SK-N-SH (cell line): ENCODE measurements around the gene MINDY4.

Experiments
- CHD2 ChIP-seq: fragments of 150-350 bp; IDR thresholded peaks from 2 replicates; pipeline ENCODE4 v1.6.1; 2018; ENCODE audit warnings: low read length; ENCODE audit not compliant: partially characterized antibody
- EZH2phosphoT487 ChIP-seq: fragments of 200-600 bp; sonication (generic); IDR thresholded peaks from 2 replicates; pipeline ENCODE4 v1.6.1; 2017; ENCODE audit warnings: low read depth, mixed run types, mild to moderate bottlenecking, antibody characterized with exemption, moderate library complexity, borderline replicate concordance
- FOXJ3 ChIP-seq: sonication (generic); formaldehyde crosslinking; IDR thresholded peaks from 2 replicates; pipeline ENCODE4 v1.5.1; 2020; ENCODE audit warnings: mild to moderate bottlenecking, missing genetic modification reagents
- FOXM1 ChIP-seq: IDR thresholded peaks from 2 replicates; pipeline ENCODE4 v1.4.0; 2012; ENCODE audit warnings: low read depth, mild to moderate bottlenecking
- POLR2AphosphoS5 ChIP-seq: IDR thresholded peaks from 2 replicates; pipeline ENCODE4 v1.6.1; 2012; ENCODE audit warnings: low read depth, low read length
- RCOR1 ChIP-seq: fragments of 150-350 bp; IDR thresholded peaks from 2 replicates; pipeline ENCODE4 v1.6.1; 2017; ENCODE audit warnings: antibody characterized with exemption, low read length
- RFX5 ChIP-seq: IDR thresholded peaks from 2 replicates; pipeline ENCODE4 v1.6.1; 2012; ENCODE audit warnings: mild to moderate bottlenecking, improper control_type of control experiment, low read length
- TAF1 ChIP-seq: IDR thresholded peaks from 2 replicates; pipeline ENCODE4 v1.6.1; 2012; ENCODE audit warnings: low read depth, mild to moderate bottlenecking, low read length, moderate library complexity, borderline replicate concordance
- YY1 ChIP-seq: IDR thresholded peaks from 2 replicates; pipeline ENCODE4 v1.4.0; 2012; ENCODE audit warnings: low read depth, mild to moderate bottlenecking
- TF ChIP-seq, protein P1 (sequence below): fragments of 200-600 bp; sonication (generic); IDR thresholded peaks from 2 replicates; pipeline ENCODE4 v1.6.1; 2017; ENCODE audit warnings: antibody characterized with exemption, mild to moderate bottlenecking, moderate library complexity
- TF ChIP-seq, protein P2 (sequence below): IDR thresholded peaks from 2 replicates; pipeline ENCODE4 v1.6.1; 2012; ENCODE audit warnings: mild to moderate bottlenecking, low read depth, low read length, moderate library complexity

GRCh38 chr7:30899066-30899465 is 127.8 kb downstream of the MINDY4 start:
- TF ChIP-seq, protein P1, sequence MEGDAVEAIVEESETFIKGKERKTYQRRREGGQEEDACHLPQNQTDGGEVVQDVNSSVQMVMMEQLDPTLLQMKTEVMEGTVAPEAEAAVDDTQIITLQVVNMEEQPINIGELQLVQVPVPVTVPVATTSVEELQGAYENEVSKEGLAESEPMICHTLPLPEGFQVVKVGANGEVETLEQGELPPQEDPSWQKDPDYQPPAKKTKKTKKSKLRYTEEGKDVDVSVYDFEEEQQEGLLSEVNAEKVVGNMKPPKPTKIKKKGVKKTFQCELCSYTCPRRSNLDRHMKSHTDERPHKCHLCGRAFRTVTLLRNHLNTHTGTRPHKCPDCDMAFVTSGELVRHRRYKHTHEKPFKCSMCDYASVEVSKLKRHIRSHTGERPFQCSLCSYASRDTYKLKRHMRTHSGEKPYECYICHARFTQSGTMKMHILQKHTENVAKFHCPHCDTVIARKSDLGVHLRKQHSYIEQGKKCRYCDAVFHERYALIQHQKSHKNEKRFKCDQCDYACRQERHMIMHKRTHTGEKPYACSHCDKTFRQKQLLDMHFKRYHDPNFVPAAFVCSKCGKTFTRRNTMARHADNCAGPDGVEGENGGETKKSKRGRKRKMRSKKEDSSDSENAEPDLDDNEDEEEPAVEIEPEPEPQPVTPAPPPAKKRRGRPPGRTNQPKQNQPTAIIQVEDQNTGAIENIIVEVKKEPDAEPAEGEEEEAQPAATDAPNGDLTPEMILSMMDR: no peak
- TF ChIP-seq, protein P2, sequence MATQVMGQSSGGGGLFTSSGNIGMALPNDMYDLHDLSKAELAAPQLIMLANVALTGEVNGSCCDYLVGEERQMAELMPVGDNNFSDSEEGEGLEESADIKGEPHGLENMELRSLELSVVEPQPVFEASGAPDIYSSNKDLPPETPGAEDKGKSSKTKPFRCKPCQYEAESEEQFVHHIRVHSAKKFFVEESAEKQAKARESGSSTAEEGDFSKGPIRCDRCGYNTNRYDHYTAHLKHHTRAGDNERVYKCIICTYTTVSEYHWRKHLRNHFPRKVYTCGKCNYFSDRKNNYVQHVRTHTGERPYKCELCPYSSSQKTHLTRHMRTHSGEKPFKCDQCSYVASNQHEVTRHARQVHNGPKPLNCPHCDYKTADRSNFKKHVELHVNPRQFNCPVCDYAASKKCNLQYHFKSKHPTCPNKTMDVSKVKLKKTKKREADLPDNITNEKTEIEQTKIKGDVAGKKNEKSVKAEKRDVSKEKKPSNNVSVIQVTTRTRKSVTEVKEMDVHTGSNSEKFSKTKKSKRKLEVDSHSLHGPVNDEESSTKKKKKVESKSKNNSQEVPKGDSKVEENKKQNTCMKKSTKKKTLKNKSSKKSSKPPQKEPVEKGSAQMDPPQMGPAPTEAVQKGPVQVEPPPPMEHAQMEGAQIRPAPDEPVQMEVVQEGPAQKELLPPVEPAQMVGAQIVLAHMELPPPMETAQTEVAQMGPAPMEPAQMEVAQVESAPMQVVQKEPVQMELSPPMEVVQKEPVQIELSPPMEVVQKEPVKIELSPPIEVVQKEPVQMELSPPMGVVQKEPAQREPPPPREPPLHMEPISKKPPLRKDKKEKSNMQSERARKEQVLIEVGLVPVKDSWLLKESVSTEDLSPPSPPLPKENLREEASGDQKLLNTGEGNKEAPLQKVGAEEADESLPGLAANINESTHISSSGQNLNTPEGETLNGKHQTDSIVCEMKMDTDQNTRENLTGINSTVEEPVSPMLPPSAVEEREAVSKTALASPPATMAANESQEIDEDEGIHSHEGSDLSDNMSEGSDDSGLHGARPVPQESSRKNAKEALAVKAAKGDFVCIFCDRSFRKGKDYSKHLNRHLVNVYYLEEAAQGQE: no peak
- TF ChIP-seq TAF1 (no peak), RCOR1 (no peak), POLR2AphosphoS5 (no peak), FOXJ3 (CRISPR knock-in tag) (no peak), FOXM1 (no peak), YY1 (no peak), EZH2phosphoT487 (no peak), CHD2 (no peak), RFX5 (no peak)
